Measurements from ENCODE around the gene CFAP73.
A peak's percentile ranks its signal among the peaks of the same experiment; 100 is the strongest.

Gene CFAP73

DNA sequence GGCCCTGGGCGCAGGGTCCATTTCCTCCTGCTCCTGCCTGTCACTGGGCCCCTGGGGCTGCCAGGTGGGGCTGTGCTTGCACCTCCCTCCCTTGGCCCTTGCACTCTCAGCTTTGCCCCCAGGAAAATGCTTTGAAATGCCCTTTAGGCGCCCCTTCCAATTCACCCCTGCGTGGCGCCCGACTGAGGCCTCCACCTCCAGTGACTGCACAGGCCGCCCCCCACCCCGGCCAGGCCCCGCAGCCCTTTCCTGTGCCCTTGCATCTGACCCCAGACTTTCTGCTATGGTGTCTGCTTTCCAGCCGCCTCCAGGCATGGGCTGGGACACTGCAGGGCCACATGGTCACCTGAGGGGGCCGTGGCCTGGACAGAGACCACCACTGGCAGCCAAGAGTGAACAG, 18.3 kb downstream of the CFAP73 start:
- no peak for DNase-seq

DNA sequence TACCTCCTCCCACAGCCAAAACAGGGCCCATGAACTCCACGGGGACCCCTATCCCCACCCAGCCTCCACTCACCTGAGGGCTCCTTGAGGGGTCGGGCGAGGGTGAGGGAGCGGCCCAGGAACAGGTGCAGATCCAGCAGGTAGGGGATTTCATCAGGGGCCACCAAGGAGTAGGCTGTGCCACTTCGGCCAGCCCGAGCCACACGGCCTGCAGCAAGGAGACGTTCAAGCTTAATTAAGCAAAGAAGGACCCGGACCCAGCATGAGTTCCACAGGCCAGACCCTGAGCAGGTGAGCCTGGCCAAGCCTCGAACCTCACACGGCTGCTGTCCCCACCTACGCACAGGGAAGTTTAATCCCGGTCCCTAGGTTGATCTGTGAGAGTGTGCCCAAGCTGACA, 20.2 kb downstream of the CFAP73 start:
- DNase-seq, result no peak

DNA sequence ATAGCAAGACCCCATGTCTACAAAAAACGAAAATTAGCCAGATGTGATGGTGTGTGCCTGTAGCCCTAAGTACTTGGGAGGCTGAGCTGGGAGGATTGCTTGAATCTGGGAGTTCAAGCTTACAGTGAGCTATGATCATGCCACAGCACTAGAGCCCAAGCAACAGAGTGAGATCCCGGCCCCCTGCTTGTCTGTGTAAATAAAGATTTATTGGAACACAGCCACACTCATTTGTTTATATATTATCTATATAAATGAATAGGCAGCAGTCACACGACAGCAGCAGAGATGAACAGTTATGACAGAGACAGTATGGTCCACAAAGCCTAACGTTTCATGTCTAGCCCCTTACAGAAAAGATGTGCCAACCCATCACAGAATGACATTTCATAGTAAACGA, 20.9 kb downstream of the CFAP73 start:
- no peak for DNase-seq

DNA sequence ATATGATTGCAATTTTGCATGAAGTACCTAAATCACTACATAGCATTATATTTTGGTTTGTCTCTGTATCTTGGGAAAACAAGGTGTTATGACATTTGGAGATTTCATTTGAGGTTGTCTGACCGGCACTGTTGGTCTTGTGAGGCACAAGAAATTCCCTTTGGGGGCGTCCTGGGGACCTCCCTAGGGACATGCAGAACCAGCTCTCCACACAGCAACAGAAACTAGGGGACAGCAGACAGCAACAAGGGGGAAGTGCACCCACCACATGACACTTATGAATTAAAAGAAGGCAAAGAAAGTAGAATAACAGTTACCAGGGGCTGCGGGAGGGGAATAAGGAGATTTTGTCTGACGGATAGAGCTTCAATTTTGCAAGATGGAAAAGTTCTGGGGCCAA, 21.4 kb downstream of the CFAP73 start:
- no peak for DNase-seq

DNA sequence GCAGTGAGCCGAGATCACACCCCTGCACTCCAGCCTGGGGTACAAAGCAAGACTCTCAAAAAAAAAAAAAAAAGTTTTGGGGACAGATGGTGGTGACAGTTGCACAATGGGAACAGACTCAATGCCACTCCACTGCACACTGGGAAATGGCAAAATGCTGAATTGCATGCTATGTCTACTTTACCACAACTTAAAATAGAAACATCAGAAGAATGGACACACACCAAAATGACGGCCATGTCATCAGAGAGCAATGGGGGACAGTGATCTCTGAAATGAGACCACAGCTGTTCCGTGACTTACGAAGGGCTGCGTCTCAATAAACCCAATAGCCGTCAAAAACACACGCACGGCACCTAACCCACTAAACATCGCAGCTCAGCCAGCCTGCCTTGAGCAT, 22.0 kb downstream of the CFAP73 start:
- DNase-seq, result no peak

DNA sequence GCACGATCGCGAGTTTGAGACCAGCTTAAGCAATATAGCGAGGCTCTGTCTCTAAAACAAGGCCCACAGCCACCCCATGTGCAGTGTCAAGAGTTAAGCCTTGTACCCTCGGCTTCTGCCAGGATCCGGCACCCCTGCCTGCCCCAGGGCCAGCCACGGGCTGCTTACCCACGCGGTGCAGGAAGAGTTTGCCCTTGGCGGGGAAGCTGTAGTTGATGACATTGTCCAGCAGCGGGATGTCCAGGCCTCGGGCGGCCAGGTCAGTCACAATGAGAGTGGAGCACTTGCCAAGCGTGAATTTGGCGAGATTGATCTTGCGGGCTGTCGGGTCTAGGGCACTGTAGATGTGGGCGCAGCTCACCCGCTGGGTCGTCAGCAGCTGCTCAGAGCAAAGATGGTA, 22.7 kb downstream of the CFAP73 start:
- DNase-seq, result no peak

DNA sequence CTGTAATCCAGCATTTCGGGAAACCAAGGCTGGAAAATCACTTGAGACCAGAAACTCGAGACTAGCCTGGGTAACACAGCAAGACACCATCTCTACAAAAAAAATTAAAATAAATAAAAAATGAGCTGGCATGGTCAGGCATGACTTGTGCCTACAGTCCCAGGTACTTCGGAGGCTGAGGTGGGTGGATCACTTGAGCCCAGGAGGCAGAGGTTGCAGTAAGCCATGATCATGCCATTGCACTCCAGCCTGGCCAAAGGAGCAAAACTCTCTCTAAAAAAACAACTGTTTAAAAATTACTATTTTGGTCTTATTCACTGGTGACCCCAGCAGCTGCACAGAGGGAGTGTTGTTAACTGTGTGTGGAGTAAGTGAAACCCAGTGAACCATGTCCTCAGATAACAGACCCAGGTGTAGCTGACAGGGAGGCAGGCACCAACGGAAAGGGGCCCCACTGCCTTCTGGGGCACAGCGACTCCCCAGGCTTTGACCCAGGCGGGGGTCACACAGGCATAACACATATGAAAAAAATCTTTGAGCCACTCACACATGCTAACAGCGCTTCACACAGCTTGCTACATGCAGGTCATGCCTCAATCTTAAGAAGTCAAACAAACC, 23.7 kb downstream of the CFAP73 start:
- DNase-seq, result no peak

DNA sequence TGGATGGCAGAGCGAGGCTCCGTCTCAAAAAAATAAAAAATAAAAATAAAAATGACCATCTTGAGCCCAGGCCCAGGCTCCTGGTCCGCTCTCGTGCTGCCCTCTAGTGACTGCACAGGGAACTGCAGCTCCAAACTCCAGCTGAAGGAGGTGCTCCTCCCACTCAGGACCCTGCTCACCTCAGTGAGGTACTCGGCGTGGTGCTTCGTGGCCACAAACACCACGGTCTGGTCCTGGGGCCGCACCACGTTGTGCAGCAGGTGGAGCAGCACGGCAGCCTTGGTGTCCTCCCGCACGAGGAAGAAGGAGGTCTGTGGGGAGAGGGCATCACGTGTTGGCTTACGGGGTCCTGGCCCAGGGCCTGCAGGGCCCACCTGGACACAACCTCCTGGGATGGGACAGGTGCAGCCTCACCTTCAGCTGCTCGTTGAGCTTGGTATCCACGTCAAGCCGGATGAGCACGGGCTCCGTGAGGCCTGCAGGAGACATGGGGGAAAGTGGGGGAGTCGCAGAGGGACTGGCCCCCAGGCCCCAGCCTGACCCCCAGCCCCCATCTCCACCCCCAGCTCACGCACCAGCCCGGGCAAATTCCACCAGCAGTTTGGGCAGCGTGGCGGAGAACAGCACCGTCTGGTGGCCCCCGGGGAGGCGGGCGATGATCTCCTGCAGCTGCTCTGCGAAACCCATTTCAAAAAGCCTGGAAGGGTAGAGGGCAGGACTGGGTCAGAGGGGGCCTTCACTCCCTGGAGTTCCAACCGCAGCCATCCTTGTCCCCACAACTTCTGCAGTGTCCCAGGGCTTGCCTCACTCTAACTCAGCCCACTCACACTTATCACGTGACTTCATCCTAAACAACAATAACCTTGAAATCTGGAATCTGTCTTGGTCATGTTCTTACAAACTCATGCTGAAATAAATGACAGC, 25.2 kb downstream of the CFAP73 start:
- peak; percentile 49 for DNase-seq

DNA sequence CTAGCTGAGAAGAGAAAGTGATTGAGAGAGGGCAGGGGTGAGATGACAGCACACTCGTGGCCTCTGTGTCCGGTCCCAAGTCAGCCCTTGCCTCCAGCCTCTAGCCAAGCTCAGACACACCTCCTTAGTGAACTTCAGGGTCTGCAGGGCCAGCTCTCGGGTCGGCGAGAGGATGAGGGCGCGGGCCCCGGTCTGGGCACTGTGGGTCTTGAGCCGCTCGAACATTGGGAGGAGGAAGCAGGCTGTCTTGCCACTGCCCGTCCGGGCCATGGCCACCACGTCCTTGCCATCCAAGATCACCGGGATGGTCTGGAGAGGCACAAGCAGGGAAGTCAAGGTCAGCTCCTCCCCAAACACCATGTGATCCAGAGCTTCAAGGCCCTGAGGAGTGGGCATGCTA, 29.5 kb downstream of the CFAP73 start:
- DNase-seq, result no peak

DNA sequence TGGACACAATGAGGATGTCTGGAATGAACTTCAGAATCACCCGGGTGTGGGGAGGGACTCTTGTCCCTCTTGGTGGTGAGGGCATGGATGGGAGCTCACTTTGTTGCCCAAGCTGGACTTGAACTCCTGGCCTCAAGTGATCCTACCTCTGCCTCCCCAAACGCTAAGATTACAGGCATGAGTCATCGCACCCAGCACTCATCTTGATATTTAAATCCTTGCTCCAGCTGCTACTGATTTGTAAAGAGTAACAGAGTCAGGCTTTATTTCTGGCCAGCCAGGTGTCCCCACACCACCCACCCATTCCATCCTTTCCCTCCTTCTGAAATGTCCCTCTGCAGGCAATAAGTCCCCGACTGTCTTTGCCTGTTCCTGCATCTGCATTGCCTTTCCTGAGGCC, 30.8 kb downstream of the CFAP73 start:
- DNase-seq, result no peak

DNA sequence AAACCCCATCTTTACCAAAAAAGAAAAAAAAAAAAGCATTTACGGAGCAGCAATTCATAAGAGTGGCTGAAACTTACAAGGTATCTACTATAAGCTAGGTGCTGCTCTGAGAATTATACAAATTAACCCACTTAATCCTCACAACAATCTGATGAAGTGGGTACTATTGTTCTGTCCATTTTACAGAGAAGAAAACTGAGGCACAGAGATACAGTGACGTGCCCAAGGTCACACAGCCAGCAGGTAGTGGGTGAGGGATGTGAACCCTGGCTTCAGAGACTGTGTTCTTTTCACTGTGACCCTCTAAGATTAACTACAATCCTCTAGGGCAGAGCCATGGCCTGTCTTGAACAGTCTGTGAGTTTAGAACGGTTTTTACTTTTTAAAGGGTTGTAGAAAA, 32.5 kb downstream of the CFAP73 start:
- DNase-seq, result no peak

DNA sequence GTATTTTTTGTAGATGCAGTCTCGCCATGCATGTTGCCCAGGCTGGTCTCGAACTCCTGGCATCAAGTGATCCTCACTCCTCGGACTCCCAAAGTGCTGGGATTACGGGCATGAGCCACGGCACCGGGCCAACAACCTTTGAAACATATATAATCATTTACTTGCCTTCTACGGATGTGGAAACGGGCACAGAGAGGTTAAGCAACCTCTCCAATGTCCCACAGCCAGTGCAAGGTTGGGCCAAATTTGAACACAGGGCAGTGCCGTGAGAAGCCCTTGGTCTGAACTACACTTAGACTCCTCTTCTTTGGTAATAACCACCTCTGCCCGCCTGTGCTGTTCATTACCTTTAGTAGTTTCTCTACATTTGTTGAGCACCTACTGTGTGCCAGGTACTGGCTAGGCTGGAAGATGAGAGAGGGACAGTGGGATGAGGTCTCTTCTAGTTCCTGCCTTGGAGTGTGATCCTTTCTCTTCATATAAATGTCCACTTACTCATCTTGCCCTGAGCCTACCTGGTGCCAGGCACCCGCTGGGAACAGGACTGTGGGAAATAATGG, 33.6 kb downstream of the CFAP73 start:
- DNase-seq, result no peak

DNA sequence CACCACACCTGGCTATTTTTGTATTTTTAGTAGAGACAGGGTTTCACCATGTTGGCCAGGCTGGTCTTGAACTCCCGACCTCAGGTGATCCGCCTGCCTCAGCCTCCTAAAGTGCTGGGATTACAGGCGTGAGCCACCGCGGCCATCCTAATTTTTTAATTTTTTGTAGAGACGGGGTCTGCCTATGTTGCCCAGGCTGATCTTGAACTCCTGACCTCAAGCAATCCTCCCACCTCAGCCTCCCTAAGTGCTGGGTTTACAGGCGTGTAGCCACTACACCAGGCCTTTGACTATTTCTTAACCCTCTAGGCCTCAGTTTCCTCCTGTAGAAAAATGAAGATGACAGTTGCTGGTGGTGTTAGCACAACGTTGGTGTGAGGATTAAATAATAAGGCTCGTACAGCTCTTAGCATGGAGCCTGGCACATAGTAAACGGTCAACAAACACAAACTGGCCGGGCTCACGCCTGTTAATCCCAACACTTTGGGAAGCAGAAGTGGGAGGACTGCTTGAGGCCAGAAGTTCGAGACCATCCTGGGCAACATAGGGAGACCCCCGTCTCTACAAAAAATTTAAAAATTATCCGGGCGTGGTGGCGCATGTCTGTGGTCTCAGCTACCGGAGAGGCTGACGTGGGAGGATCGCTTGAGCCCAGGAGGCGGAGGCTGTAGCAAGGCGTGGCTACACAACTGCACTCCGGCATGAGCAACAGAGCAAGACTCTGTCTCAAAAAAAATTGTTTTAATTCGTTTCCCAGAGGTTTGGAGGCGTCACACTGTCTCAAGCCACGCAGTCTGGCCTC, 34.8 kb downstream of the CFAP73 start:
- DNase-seq, result no peak

DNA sequence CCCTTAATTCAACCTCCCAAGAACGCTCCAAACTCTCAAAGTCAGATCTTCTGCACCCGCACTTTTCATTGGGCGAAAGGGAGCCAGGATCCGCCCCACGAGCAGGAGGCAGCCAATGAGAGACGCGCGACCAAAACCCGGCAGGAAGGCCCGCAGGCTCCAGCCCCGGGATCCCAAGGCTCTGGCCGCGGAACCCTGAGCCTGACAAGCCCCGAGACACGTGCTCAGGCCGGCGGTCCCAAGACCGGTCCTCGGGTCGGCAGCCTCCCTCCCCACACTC, 35.3 kb downstream of the CFAP73 start:
- DNase-seq, result peak; percentile 90

DNA sequence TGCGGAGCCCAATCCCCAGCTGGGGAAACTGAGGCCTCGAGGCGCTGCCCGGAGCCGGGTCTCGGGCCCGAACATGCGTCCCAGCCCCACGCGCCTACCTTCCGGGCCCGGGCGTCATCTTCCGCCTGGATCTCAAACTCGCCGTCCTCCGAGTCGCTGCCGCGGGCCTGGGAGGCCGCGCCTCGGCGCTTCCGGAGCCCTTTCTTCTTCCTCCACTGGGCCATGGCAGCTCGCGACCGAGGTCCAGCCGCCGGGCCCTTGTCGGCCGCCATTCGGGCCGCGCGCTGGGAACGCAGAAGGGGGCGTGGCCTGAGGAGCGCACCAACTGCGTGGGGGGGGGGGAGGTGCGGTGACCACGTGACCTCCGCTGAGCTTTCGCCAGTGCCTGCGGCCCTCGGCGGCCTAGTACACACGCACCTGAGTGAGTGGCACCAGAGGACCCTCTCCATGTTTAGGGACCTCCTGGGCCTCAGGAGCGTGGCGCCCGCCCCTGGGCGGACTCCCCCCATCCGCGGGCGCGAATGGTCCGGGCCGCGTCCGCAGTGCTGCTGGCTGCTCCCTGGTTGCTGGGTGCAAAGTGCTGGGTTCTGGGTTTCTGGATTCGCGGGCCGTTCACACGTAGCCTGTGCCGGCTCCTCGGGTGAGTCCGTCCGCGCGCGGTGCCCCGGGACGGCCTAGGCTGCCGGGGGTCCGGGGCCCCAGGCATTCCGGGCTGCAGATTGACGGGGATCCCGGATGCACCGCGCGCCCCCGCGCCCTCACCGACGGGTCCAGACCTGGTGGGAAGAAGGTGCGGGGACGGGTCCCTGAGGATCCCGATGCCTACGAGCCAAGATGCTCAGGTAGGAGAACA, 35.9 kb downstream of the CFAP73 start, which contains the start of the genes DDX54 and RITA1:
DDX54 (minus strand) TSS at position 299 of the 853 bp plus-strand sequence; CDS start at position 272, 27 bp downstream.
RITA1 (plus strand) TSS at position 542 of the 853 bp plus-strand sequence. CDS start 1,026 bp downstream, outside the sequence.
- peak; percentile 63 for DNase-seq

DNA sequence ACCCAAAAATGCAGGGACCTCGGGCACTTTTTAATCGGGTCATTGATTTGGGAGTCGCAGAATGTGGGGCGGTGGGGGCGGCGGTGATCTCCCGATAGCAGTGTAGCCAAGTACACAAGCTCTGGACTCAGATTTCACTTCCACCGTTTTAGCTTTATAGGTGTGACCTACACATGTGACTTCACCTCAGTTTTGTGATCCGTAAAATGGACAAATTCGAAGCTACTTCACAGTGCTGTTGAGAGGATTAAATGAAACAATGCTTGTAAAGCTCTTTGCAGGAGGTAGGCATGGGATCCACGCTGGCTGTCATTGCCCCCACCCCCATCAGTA, 36.5 kb downstream of the CFAP73 start:
- peak; percentile 7 for DNase-seq

DNA sequence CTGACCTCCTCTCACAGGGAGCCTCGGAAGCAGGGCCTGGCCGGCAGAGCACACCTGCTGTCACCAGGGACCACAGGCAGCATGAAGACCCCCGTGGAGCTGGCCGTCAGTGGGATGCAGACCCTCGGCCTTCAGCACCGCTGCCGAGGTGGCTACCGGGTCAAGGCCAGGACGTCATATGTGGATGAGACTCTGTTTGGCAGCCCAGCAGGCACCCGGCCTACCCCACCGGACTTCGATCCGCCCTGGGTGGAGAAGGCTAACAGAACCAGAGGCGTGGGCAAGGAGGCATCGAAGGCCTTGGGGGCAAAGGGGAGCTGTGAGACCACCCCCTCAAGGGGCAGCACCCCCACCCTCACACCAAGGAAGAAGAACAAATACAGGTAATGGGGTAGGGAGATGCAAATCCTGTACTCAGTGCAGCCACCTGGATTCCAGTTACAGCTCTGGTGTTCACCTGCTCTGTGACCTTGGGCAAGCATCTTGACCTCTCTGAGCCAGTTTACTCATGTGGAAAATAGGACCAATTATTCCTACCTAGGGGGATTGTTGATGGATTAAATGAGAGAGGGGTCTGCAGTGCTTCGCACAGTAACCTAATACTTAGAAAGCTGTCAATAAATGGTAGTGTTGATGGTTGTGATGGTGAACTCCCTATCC, 37.3 kb downstream of the CFAP73 start:
- no peak for DNase-seq

DNA sequence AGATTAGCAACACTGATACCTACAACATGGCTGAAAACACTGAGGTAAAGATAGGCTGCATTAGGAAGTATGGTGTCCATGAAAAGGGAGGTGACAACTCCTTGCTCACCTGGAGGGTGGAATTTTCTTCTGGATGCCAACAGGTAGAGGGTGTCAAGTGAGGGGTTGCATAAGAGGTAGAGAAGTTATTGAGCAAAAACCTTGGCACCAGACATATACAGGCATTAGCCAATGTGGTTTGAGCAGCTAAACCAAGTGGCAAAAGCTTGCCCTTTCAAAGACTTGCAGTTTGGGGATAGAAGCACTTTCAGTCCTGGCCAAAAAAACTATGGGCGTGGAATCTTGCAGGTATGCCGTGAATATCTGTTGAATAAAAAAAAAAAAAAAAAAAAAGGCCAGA, 39.8 kb downstream of the CFAP73 start:
- DNase-seq, result no peak

DNA sequence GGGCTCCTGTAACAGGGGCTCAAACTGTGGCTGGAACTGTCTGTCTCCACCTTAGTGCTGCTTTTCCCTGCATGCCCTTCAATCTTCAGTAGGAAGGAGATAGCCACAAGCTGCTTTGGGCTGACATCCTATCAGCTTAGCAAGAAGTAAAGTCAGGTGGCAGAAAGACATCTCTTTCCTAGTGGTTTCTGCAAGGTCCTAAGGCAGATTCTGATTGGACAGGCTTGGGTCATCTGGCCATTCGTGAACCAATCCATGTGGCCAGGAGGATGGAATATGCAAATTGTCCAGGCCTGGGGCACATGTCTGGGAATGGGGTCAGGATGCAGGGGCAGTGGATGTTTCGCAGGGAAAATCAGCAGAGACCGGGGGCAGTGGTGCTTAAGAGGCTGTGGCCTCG, 41.2 kb downstream of the CFAP73 start:
- DNase-seq, result peak; percentile 16

DNA sequence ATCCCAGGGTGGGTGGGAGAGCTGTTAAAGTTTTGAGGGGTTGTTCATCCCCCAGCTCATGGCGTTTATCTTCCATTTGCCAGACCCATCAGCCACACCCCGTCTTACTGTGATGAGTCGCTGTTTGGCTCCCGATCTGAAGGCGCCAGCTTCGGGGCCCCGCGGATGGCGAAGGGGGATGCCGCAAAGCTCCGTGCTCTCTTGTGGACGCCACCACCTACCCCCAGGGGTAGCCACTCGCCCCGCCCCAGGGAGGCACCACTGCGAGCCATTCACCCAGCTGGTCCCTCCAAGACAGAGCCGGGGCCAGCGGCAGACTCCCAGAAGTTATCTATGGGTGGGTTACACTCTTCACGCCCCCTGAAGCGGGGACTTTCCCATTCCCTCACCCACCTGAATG, 41.7 kb downstream of the CFAP73 start:
- DNase-seq, result no peak

DNA sequence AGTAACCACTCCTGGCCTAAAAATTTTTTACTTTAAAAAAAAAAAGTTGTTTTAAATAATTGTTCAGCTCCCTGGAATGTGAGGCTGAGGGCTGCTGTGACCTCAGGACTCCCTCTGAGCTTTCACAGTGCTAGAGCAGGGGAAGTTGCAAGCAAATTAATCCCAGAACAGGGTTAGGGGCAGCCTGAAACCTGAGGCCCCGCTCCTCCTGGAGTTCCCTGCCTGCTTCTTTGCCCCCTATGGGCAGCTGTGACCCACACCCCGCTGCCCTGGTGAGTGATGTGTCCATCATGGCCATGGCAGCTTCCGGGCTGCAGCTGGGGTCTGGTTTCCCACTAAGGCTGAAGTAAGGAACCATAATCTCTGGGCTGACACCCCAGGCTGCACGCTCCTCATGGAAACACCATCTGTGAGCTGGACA, 45.5 kb downstream of the CFAP73 start:
- peak; percentile 88 for DNase-seq

DNA sequence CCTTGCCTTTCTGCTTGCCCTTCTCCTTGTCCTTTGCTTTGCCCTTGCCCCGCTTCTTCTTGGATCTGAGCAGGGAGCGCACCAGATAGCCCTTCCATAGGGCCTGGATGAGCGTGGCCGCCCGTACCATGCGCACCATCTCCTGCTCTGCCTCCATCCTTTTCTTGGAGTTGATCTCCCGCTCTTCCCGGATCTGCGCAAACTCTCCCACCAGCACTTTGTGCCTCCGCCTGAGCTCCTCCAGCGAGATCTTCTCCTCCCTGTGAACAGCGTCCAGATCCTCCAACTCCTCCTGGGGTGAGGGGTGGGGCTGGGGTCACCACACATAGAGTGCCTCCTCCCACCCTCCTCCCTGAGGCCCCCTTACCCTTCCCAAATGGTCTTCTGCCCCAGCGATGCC, 46.1 kb downstream of the CFAP73 start:
- no peak for DNase-seq
